Inferior parietal cortex (tissue), 1 donor: ENCODE measurements around the gene GJB4.
"Not testable (repeated sequence)": the region's sequence is repeated elsewhere in the genome, so short reads cannot be mapped to it uniquely, and the experiment has no call there.

Experiments used
- DNase-seq: peaks from one replicate; pipeline ENCODE4 v3.0.0-alpha.2; 2016; ENCODE audit errors: extremely low spot score

Gene GJB4

DNA sequence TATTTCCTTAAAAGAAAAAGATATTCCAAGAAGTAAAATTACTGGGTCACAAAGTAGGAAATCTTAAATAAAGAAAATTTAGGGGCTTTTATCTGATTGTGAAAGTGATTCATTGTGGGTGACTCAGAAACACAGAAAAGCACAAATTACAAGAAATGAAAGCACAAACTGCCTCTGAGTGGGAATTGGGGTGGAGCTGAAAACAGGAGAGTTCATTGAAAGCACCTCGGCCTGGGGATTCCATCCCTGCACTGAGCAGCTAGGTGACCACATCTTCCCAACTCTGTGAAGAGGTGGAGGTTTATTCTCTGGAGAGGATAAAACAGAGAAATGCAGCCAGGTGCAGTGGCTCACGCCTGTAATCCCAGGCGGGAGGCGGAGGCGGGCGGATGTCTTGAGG, 40.7 kb downstream of the GJB4 start:
- DNase-seq: no peak

GRCh38 chr1:34803770-34804169, 44.2 kb downstream of the GJB4 start:
- DNase-seq: no peak

- no peak for DNase-seq
These were observed 46.9 kb downstream of the GJB4 start for GRCh38 chr1:34806396-34806795.

GRCh38 chr1:34808051-34808810, 48.7 kb downstream of the GJB4 start:
- DNase-seq: no peak

GRCh38 chr1:34810781-34811180, 51.2 kb downstream of the GJB4 start:
- DNase-seq: not testable (repeated sequence)
